ENCODE results near the gene C19orf85.
"Not testable (repeated sequence)": the region's sequence is repeated elsewhere in the genome, so short reads cannot be mapped to it uniquely, and the experiment has no call there.

Gene C19orf85

DNA sequence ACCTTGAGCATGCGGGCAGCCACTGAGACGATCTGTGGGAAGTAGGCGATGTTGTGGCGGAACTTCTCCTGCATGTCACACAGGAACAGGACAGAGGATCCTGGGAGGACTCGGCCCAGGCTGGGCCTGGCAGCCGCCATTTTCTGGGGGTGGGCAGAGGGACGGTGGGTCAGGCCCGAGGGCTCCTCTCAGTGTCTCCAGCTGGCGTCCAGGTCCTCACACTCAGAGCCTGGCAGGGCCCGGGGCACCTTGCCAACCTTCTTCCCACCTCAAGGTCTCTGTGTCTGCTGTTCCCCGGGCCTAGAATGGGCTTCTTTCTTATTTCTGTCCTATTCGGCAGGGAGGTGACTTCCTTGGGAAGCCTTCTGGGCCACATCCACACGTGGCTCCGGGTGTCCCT is 8.2 kb downstream of the C19orf85 start:
- Histone ChIP-seq H3K27ac (ENCODE audit: low read depth in 2 of 2, low read length in 2 of 2) (no peak overlapping the region), H3K9ac (ENCODE audit: low read depth in 1 of 2, low read length in 2 of 2) (no peak overlapping the region), H3K9me3 (ENCODE audit: control insufficient read depth in 2 of 2, low read length in 2 of 2) (no peaks in the 10 kb centered on the region), H3K4me3 (ENCODE audit: low read length in 2 of 2) (no peak overlapping the region), H3K4me1 (ENCODE audit: control insufficient read depth in 2 of 2, insufficient read depth in 2 of 2, low read length in 2 of 2) (peaks cover 0 to 12% of the 10 kb centered on the region in 2 donors), H3K27me3 (ENCODE audit: control insufficient read depth in 2 of 2, insufficient read depth in 2 of 2, low read length in 2 of 2) (peaks cover 4 to 6% of the 10 kb centered on the region in 2 donors), H3K36me3 (ENCODE audit: control insufficient read depth in 2 of 2, insufficient read depth in 2 of 2, low read length in 2 of 2) (peaks cover 0 to 5% of the 10 kb centered on the region in 2 donors)

DNA sequence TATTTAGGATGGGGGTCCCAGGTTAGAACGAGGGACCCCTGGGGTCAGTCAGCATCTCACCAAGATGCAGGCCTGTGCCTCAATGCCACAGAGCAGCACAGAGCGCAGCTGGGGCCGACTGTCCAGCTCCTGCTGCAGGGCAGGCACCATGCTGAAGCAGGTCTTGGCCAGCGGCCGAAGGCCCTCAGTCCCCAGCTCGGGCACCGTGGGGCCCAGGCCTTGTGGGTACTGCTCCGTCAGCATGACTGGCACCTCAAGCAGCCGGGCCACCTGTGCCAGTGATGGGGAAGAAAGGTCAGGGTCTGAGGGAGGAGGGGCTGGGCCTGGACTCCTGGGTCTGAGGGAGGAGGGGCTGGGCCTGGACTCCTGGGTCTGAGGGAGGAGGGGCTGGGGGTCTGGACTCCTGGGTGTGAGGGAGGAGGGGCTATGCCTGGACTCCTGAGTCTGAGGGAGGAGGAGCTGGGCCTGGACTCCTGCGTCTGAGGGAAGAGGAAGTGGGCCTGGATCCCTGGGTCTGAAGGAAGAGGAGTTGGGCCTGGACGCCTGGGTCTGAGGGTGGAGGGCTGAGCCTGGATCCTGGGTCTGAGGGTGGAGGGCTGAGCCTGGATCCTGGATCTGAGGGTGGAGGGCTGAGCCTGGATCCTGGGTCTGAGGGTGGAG is 8.8 kb downstream of the C19orf85 start:
- Histone ChIP-seq H3K4me3 (ENCODE audit: low read length in 2 of 2) (no peak overlapping the region), H3K36me3 (ENCODE audit: control insufficient read depth in 2 of 2, insufficient read depth in 2 of 2, low read length in 2 of 2) (peaks cover 0 to 5% of the 10 kb centered on the region in 2 donors), H3K9me3 (ENCODE audit: control insufficient read depth in 2 of 2, low read length in 2 of 2) (no peaks in the 10 kb centered on the region), H3K27ac (ENCODE audit: low read depth in 2 of 2, low read length in 2 of 2) (no peak overlapping the region), H3K4me1 (ENCODE audit: control insufficient read depth in 2 of 2, insufficient read depth in 2 of 2, low read length in 2 of 2) (peaks cover 0 to 6% of the 10 kb centered on the region in 2 donors), H3K9ac (ENCODE audit: low read depth in 1 of 2, low read length in 2 of 2) (no peak overlapping the region), H3K27me3 (ENCODE audit: control insufficient read depth in 2 of 2, insufficient read depth in 2 of 2, low read length in 2 of 2) (peaks cover 6 to 7% of the 10 kb centered on the region in 2 donors)

DNA sequence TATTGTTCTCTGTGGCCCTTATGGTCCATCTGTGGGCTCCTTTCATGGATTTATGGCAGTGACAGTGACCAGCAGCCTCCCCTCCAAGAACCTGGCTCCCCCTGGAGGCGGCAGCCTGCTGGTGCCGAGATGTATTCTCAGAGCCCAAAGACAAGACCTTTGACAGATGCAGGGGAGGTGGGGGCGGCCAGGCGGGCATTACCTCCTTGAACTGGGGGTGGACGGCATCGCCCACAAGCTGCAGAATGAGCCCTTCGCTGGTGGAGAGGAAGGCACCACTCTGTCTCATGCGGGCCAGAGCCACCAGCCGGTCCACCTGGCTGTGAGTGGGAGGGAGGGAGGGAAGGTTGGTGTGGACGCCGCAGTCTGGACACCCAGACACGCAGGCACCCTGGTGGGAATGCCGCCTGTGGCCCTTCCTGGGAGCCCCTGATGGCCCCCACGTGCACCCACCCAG is 9.7 kb downstream of the C19orf85 start:
- Histone ChIP-seq H3K9ac (ENCODE audit: low read depth in 1 of 2, low read length in 2 of 2) (no peak overlapping the region), H3K27me3 (ENCODE audit: control insufficient read depth in 2 of 2, insufficient read depth in 2 of 2, low read length in 2 of 2) (peaks cover 7 to 10% of the 10 kb centered on the region in 2 donors), H3K4me3 (ENCODE audit: low read length in 2 of 2) (no peak overlapping the region), H3K27ac (ENCODE audit: low read depth in 2 of 2, low read length in 2 of 2) (no peak overlapping the region), H3K4me1 (ENCODE audit: control insufficient read depth in 2 of 2, insufficient read depth in 2 of 2, low read length in 2 of 2) (peaks cover 0 to 2% of the 10 kb centered on the region in 2 donors), H3K9me3 (ENCODE audit: control insufficient read depth in 2 of 2, low read length in 2 of 2) (no peaks in the 10 kb centered on the region), H3K36me3 (ENCODE audit: control insufficient read depth in 2 of 2, insufficient read depth in 2 of 2, low read length in 2 of 2) (peaks cover 0 to 5% of the 10 kb centered on the region in 2 donors)

DNA sequence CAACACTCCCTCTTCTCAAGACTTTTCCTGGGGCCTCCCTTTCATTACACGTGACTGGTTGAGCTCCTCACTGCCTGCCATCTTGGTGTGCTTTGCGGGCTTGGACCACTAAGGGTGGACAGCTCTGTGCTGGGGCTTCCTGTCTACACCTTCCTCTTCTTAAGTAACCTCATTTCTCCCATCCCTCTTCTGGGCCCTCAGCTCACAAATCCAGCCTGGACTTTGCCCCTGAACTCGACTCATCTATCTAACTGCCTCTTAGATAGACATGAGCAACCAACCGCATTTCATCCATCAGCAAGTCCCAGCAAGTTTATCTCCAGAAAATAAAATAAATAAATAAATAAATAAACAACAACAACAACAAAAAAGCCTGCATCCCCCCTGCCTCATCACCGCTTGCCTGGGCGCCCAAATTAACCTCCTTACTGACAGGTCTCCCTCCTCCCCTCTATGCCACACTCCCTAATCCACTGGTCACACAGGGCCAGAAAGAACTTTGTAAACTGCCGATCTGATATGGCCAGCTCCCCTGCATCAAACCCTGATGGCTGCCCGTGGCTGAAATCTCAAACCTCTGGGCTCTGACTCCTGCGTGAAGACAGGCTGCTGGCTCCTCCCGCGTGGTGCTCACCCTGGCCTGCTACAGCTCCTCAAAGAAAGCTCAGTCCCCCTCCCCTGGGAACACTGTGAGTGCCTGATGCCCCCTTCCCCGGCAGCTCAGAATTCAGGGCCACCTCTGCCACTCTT is 10.9 kb downstream of the C19orf85 start:
- H3K9ac ChIP-seq (ENCODE audit: low read depth in 1 of 2, low read length in 2 of 2) = no peak overlapping the region
- H3K36me3 ChIP-seq (ENCODE audit: control insufficient read depth in 2 of 2, insufficient read depth in 2 of 2, low read length in 2 of 2) = peaks cover 0 to 5% of the 10 kb centered on the region in 2 donors
- H3K9me3 ChIP-seq (ENCODE audit: control insufficient read depth in 2 of 2, low read length in 2 of 2) = no peaks in the 10 kb centered on the region
- no peaks in the 10 kb centered on the region for H3K4me1 ChIP-seq (ENCODE audit: control insufficient read depth in 2 of 2, insufficient read depth in 2 of 2, low read length in 2 of 2)
- peaks cover 12 to 15% of the 10 kb centered on the region in 2 donors for H3K27me3 ChIP-seq (ENCODE audit: control insufficient read depth in 2 of 2, insufficient read depth in 2 of 2, low read length in 2 of 2)
- H3K4me3 ChIP-seq (ENCODE audit: low read length in 2 of 2) = no peak overlapping the region
- no peak overlapping the region for H3K27ac ChIP-seq (ENCODE audit: low read depth in 2 of 2, low read length in 2 of 2)

DNA sequence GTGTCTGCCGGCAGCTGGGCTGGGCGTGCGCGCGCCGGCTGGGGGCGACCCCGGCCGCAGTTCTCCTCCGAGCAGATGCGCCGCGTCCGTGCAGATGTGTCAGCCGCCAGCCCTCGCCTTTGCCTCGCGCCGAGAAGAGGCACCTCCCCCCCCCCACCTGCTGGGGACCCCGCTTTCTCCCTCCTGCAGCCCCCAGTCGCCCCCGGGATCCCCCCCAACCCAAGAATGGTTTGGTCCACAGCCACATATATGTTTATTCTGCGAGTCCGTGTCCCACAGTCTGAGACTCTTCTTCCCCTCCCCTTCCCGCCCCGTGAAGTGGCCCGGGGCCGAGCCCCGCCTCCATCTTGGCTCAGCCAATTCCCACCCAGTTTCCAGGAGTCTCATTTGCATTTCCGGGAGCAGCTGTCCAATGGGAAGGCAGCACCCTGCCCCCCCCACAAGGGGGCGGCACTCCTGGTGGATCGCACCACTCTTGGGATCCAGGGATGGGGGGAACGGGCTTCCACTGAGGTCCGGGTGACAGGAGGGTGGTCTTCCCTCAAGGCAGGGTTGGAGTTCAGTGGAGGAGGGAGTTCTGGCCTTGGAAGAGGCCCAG is 11.7 kb downstream of the C19orf85 start:
- peaks cover 0 to 5% of the 10 kb centered on the region in 2 donors for H3K36me3 ChIP-seq (ENCODE audit: control insufficient read depth in 2 of 2, insufficient read depth in 2 of 2, low read length in 2 of 2)
- H3K4me1 ChIP-seq (ENCODE audit: control insufficient read depth in 2 of 2, insufficient read depth in 2 of 2, low read length in 2 of 2) = no peaks in the 10 kb centered on the region
- H3K27me3 ChIP-seq (ENCODE audit: control insufficient read depth in 2 of 2, insufficient read depth in 2 of 2, low read length in 2 of 2) = peaks cover 12 to 15% of the 10 kb centered on the region in 2 donors
- no peak overlapping the region for H3K9ac ChIP-seq (ENCODE audit: low read depth in 1 of 2, low read length in 2 of 2)
- no peak overlapping the region for H3K27ac ChIP-seq (ENCODE audit: low read depth in 2 of 2, low read length in 2 of 2)
- H3K9me3 ChIP-seq (ENCODE audit: control insufficient read depth in 2 of 2, low read length in 2 of 2) = no peaks in the 10 kb centered on the region
- no peak overlapping the region for H3K4me3 ChIP-seq (ENCODE audit: low read length in 2 of 2)

DNA sequence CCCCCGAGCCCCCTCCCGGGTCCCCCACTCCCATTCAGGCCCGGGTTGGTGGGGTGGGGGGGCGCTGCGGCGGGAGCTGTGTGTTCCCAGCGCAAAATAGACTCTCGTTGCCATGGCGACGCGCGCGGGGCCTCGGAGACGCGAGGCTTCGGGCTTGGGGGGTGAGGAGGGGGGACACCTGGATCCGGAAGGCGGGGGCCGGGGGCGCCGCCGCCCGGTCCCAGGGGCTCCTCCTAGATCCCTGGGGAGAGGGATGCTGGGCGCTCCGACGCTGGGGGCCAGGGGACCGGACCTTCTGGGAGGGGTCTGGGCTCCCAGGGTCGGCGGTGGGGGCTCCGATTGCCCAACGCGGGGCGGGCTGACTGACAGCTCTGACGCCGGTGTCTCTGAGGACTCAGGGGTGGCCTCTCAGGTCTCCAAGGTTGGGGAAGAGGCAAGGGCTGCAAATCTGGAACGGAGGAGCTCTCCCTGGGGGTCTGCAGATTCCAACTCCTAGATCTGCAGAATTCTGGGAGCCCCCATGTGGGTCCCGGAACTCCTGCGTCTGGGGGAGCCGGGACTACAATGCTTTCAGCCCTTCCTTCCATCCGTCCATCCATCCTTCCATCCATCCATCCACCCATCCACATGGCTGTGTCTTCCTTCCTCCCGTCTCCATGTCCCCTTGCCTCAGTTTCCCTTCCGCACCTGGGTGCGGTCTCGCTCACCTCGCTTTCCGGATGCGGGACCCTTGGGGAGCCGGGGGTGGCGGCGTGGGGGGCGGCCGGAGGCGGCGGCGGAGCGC is 12.4 kb downstream of the C19orf85 start:
- H3K4me1 ChIP-seq (ENCODE audit: control insufficient read depth in 2 of 2, insufficient read depth in 2 of 2, low read length in 2 of 2) = no peaks in the 10 kb centered on the region
- H3K9me3 ChIP-seq (ENCODE audit: control insufficient read depth in 2 of 2, low read length in 2 of 2) = no peaks in the 10 kb centered on the region
- H3K27me3 ChIP-seq (ENCODE audit: control insufficient read depth in 2 of 2, insufficient read depth in 2 of 2, low read length in 2 of 2) = peaks cover 15% of the 10 kb centered on the region in 2 donors
- H3K36me3 ChIP-seq (ENCODE audit: control insufficient read depth in 2 of 2, insufficient read depth in 2 of 2, low read length in 2 of 2) = peaks cover 0 to 5% of the 10 kb centered on the region in 2 donors
- no peak overlapping the region for H3K27ac ChIP-seq (ENCODE audit: low read depth in 2 of 2, low read length in 2 of 2)
- H3K4me3 ChIP-seq (ENCODE audit: low read length in 2 of 2) = no peak overlapping the region
- no peak overlapping the region for H3K9ac ChIP-seq (ENCODE audit: low read depth in 1 of 2, low read length in 2 of 2)

DNA sequence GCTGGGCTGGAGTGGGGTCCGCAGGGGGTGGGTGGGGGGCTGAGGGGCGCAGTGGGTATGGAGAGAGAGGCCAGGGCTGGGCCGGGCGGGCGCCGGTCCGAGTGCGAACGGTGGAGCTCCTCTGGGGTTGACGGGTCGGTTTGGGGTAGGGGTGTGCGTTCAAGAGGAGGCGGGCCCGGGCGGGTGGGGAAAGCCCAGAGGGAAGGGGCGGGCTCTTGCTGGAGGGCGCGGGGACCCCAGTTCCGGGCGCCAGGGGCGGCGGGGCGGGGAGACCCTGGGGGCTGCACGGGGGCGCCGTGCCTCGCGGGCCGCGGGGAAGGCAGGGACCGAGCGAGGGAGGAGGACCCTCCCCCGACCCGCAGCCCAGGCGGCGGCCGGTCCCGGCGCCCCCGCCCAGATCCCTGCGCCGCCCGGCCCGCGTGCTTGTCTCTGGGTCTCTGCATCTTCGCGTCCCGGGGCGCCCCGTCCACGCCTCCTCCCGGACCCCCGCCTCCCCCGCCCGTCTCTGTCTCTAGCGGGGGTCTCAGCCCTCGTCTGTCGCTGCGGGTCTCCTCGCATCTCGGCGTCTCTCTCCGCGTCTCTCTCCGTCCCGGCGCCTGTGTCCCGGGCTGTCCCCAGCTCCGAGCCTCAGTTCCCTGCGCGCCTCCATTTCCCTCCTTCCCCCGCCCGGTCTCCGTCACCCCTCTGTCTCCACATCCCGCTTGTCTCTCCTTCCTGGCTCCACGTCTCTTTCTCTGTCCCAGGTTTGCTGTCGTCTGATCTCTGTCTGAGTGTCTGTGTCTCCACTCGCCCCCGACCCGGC is 13.2 kb downstream of the C19orf85 start:
- no peak overlapping the region for H3K4me3 ChIP-seq (ENCODE audit: low read length in 2 of 2)
- H3K36me3 ChIP-seq (ENCODE audit: control insufficient read depth in 2 of 2, insufficient read depth in 2 of 2, low read length in 2 of 2) = peaks cover 0 to 2% of the 10 kb centered on the region in 2 donors
- peaks cover 15% of the 10 kb centered on the region in 2 donors for H3K27me3 ChIP-seq (ENCODE audit: control insufficient read depth in 2 of 2, insufficient read depth in 2 of 2, low read length in 2 of 2)
- H3K27ac ChIP-seq (ENCODE audit: low read depth in 2 of 2, low read length in 2 of 2) = no peak overlapping the region
- H3K9me3 ChIP-seq (ENCODE audit: control insufficient read depth in 2 of 2, low read length in 2 of 2) = no peaks in the 10 kb centered on the region
- H3K9ac ChIP-seq (ENCODE audit: low read depth in 1 of 2, low read length in 2 of 2) = no peak overlapping the region
- no peaks in the 10 kb centered on the region for H3K4me1 ChIP-seq (ENCODE audit: control insufficient read depth in 2 of 2, insufficient read depth in 2 of 2, low read length in 2 of 2)

DNA sequence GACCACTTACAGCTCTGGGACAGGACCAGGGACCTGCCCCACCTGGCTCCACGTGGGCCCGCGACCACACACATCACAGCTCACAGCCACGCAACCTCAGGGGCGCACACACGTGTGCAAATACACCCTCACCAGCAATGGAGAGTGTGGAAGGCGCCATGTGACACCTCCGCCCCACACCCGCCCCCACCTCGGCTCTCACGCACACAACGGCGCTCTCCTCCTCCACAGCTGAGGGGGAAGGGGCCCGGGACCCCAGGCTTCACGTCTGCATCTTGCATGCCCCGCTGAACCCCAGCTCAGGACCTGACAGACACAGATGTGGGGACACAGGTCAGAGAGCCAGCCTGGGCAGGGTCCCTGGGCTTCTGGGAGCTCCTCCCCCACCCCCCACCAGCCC is 15.1 kb downstream of the C19orf85 start:
- Histone ChIP-seq H3K9ac (ENCODE audit: low read depth in 1 of 2, low read length in 2 of 2) (no peak overlapping the region), H3K4me3 (ENCODE audit: low read length in 2 of 2) (no peak overlapping the region), H3K27me3 (ENCODE audit: control insufficient read depth in 2 of 2, insufficient read depth in 2 of 2, low read length in 2 of 2) (peaks cover 18 to 24% of the 10 kb centered on the region in 2 donors)

DNA sequence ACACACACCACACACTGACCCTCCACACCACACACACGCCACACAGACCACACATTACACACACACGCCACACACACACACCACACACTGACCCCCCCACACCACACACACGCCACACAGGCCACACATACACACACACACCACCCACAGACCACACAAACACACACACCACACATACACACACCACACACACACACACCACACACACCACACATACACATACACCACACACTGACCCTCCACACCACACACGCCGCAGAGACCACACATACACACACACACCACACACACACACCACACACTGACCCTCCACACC is 16.4 kb downstream of the C19orf85 start:
- peaks cover 28 to 35% of the 10 kb centered on the region in 2 donors for H3K27me3 ChIP-seq (ENCODE audit: control insufficient read depth in 2 of 2, insufficient read depth in 2 of 2, low read length in 2 of 2)
- not testable (repeated sequence) for H3K9me3 ChIP-seq (ENCODE audit: control insufficient read depth in 2 of 2, low read length in 2 of 2); H3K36me3 ChIP-seq (ENCODE audit: control insufficient read depth in 2 of 2, insufficient read depth in 2 of 2, low read length in 2 of 2); H3K4me3 ChIP-seq (ENCODE audit: low read length in 2 of 2); H3K27ac ChIP-seq (ENCODE audit: low read depth in 2 of 2, low read length in 2 of 2); H3K4me1 ChIP-seq (ENCODE audit: control insufficient read depth in 2 of 2, insufficient read depth in 2 of 2, low read length in 2 of 2); H3K9ac ChIP-seq (ENCODE audit: low read depth in 1 of 2, low read length in 2 of 2)

More for the DNA sequence above, 15.1 kb downstream of the C19orf85 start:
- Histone ChIP-seq H3K9me3 (ENCODE audit: control insufficient read depth in 2 of 2, low read length in 2 of 2) (no peaks in the 10 kb centered on the region), H3K4me1 (ENCODE audit: control insufficient read depth in 2 of 2, insufficient read depth in 2 of 2, low read length in 2 of 2) (no peaks in the 10 kb centered on the region), H3K27ac (ENCODE audit: low read depth in 2 of 2, low read length in 2 of 2) (no peak overlapping the region), H3K36me3 (ENCODE audit: control insufficient read depth in 2 of 2, insufficient read depth in 2 of 2, low read length in 2 of 2) (no peaks in the 10 kb centered on the region)

Measured in mucosa of rectum (tissue), 2 donors.